ENCODE measurements around the gene ERAS.
A peak's percentile ranks its signal among the peaks of the same experiment; 100 is the strongest.
"Not testable (repeated sequence)": the region's sequence is repeated elsewhere in the genome, so short reads cannot be mapped to it uniquely, and the experiment has no call there.

The ERAS gene

DNA sequence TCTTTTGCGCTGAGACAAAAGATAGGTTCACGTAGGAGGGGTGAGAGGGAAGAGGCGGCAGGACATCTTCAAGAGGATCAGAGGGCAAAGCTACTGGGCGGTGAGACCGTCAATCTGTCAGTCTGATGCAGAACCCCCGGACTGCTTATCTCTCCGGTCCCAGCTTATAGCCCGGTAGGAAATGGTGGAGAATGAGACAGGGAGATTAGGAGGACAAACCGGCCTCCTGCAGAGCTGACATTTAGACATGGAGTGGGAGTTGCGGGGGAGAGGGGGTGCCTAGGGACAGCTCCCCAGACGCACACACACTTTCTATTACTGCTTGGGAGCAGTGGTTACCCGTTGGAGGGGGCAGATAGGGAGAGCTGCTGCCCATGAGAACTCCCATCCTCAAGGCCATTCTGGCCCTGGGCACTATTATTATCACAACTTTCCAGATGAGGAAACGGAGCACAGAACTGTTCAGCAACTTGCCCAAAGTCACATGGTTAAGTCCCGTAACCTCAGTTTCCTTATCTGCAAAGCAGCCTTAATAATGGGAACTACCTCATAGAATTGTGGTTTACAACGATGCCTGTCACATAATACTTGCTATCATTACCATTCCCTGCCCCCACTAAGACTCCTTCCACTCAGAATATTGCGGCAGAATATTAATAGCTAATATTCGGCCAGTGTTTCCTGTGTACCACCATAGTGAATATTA, 25.6 kb upstream of the ERAS start:
- no peak for DNase-seq

DNA sequence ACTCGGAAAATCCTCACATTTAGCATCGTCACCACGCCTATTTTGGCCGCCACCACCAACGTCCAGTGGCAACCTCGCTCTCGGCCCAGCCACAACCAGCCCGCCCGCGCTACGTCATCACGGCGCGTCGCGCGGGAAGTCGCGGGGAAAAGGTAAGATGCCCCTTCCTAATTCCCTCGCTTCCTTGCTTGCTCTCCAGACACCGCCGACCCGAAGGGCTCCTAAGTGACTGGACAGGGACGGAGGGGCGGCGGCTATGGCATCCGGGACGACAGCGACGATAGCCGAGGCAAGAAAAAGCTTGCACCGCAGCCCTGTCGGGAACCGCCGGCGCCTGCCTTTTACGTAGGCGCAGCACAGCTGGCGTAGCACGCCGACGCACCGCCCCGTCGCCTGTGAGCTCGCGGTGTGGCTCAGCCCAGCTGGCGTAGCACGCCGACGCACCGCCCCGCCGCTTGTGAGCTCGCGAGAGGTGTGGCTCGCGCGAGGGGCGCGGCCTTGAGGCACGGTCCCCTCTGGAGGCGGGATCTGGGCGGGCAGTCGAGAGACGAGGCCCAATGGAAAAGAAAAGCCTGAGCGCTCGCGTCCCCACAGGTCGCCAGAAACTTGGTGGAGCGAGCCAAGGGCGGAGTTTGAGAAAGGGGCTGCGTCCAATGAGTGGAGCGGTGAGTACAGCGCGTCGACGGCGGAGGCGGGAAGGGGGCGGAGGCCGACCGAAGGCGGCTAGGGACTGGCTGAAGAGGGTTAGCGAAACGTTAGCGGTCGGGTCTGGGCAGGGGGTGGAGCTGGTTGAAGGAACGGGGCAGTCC, 24.8 kb upstream of the ERAS start, which contains the start of gene HDAC6:
HDAC6 (plus strand) TSS at position 788 of the 809 bp plus-strand sequence. CDS start 626 bp downstream, outside the sequence.
- DNase-seq, result peak; percentile 98

DNA sequence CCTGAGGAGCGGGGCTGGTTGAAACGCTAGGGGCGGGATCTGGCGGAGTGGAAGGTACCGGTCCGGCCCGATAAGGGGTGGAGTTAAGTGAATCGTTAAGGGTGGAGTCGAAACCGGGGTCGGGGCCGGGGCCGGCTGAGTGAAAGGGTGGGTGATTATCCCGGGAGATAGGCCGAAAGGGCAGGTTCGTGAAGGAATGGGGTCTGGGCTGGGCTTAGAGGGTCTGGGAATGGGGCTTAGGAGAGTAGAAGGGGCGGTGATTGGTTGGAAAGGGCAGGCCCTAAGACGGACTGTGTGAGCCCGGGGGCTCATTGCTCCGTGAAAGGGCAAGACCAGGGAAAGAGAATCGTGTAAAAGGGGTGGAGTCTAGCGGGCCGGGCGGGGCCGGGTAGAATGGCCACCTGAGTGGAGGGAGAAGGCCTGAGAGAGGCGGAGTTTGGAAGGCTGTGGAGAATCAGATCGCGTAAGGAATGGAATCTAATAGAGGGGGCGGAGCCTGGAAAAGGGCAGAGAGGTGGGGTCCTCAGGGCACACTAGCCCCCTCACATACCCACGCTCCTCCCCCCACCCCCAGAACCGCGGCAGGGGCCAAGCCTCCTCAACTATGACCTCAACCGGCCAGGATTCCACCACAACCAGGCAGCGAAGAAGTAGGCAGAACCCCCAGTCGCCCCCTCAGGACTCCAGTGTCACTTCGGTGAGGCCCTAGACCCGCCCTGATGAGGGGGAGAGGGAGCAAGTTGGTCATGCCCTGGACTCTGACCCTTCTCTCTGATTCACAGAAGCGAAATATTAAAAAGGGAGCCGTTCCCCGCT, 24.0 kb upstream of the ERAS start:
- peak; percentile 87 for DNase-seq

DNA sequence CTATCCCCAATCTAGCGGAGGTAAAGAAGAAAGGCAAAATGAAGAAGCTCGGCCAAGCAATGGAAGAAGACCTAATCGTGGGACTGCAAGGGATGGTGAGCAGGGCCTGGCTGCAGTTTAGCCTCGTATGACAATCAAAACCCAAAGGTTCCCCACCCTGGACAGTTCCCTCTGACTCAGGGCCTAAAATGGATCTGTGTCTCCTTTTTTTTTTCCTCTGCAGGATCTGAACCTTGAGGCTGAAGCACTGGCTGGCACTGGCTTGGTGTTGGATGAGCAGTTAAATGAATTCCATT, 23.5 kb upstream of the ERAS start:
- DNase-seq, result no peak

DNA sequence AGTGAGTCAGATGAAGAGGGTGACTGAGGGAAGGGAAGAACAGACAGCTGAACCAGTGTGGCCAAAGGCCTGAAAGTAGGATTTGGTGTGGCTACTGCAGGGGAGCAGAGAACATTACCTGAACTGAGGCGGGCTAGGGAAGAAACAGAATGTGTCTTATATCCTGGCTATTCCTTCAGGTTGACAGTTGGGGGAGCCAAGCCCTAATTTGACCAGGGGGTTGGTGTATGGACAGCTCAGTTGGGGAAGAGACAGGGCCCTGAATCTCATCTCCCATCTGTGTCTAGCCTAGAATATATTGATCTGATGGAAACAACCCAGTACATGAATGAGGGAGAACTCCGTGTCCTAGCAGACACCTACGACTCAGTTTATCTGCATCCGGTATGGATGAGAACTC, 20.2 kb upstream of the ERAS start:
- DNase-seq, result no peak

DNA sequence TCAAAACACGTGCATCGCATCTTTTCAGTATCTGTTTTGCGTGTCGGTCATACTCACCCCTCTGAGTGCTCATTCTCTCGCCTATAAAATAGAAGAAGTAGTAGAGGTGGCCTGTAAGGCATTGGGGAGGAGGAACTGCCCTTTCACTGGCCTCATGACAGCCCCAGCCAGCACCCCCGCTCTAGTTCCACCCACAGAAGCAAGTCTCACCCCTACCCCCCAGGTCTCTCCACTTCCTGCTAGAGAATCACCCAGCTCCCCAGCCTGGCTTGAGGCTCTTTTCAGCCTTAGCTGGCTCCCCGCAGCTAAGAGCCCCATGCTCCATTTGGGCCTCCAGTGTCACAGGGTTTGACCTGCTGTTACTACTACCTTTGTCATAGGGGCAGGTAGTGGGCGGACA, 12.7 kb upstream of the ERAS start:
- no peak for DNase-seq

GRCh38 chrX:48814722-48815121, 11.6 kb upstream of the ERAS start:
- no peak for DNase-seq

DNA sequence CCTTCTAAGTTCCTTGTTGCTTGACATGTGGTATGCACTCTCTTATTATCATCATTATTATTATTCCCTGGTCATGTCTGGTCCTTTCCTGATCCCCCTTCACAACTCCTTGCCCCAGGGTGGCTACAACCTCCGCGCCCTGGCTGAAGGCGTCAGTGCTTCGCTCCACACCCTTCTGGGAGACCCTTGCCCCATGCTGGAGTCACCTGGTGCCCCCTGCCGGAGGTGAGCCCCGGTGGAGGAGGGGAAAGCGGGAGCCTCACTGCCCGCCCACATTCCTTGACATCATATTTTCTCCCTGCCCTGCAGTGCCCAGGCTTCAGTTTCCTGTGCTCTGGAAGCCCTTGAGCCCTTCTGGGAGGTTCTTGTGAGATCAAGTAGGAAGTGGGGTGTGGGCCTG, 11.0 kb upstream of the ERAS start:
- DNase-seq, result no peak

DNA sequence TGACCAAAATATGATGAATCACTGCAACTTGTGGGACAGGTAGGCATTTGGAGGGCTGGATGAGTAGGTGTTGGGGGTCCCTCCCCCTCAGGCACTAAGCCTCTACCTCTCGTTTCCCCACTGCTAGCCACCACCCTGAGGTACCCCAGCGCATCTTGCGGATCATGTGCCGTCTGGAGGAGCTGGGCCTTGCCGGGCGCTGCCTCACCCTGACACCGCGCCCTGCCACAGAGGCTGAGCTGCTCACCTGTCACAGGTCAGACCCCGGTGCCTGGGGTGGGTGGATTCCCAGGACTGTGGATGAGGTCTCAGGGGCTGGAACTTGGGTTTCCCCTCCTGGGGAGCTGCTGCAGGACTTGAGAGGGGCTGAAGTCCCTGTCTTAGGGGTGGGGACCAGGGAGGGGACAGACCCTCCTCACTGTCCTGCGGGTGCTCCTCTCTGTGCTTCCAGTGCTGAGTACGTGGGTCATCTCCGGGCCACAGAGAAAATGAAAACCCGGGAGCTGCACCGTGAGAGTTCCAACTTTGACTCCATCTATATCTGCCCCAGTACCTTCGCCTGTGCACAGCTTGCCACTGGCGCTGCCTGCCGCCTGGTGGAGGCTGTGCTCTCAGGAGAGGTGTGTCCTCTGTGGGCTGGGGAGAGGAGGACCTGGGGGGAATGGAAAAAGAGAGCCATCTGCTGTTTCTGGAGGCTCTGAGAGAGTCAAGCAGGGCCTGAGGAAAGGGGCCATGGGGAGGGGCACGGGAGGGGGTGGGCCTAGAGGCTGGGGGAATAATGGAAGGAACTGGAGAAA, 10.1 kb upstream of the ERAS start:
- no peak for DNase-seq

- no peak for DNase-seq
Observed at GRCh38 chrX:48818098-48818497, 8.2 kb upstream of the ERAS start.

DNA sequence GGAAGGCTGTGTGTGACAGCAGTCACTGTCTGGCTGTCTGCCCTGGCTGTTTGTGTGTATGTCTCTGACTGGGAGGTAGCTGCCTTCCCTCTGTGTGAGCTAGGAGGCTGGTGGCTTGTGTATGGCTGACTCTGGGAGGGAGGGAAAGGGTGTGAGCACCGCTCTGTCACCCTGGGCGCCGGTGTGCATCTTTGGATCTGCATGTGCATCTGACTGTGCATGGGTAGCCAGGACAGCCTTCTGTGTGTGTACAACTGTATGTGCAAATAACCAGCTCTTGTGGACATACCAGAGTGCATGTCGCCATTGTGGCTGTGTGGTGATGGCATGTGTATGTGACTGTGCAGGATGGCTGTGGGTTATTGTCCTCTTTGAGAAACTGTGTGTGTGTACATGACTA, 7.4 kb upstream of the ERAS start:
- DNase-seq, result no peak

GRCh38 chrX:48819394-48819793, 6.9 kb upstream of the ERAS start:
- DNase-seq, result not testable (repeated sequence)

DNA sequence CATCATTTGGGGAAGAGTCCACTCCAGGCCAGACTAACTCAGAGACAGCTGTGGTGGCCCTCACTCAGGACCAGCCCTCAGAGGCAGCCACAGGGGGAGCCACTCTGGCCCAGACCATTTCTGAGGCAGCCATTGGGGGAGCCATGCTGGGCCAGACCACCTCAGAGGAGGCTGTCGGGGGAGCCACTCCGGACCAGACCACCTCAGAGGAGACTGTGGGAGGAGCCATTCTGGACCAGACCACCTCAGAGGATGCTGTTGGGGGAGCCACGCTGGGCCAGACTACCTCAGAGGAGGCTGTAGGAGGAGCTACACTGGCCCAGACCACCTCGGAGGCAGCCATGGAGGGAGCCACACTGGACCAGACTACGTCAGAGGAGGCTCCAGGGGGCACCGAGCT, 3.3 kb upstream of the ERAS start:
- no peak for DNase-seq

DNA sequence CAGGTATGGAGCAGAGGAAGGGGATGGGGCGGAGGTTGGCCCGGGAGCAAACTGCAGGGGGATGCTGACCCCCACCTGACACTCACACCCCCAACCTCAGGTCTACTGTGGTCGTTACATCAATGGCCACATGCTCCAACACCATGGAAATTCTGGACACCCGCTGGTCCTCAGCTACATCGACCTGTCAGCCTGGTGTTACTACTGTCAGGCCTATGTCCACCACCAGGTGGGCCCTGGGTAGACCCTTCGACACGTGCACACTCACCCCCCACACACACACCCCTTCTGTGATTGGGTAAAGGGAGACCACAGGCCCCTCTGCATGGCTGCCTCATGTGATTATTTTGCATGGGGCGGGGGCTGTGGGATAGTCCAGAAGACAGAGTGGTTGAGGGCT, 2.2 kb upstream of the ERAS start:
- DNase-seq, result no peak

DNA sequence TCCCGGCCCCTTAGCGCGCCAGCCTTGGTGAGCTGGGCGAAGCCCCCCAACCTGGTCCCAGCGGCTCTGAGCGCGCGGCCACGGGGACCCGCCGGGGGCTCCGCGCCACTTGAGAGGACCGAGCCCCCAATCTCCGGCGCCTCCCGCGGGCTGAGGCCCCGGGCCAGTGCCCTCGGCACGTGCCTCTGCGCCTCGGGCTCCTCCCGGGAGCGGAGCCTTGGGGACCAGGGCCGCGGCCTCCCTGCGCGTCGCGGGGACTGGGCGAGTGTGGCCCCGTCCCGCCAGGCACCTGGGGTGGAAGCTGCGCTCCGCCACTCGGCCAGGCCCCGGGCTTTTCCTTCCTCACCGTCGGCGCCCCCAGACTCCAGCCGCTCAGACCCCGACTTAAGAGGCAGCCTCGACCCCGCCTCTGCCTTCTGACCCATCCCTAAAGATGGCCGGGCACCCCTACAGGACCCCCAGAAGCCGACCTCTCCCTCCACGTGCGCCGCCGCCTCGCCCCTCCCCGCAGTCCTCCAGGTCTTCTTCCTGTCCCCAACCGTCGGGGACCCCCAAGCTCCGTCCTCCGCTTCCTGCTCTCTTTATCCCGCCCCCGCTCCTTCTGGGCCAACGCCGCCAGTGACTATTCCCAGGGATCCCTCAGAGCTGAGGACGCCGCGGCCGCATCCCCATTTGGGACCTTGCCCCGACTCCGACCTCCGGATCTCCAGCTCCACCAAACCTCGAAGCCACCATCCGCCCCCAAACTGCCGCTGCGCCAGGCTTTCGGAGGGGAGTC, 752 bp downstream of the ERAS start:
- DNase-seq, result no peak

DNA sequence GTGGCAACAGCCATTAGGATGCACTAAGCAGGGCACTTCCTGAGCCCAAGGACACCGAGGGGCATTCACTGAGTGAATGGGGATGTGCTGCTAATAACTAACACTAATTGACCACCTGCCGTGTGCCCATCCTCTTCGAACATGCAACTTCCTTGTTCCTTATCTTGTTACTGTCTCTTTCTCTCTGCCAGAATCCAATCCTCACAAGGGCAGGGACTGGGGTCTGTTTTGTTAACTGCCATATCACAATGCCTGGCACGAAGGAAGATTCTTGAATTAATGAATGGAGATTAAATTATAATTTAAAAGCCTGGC, 1.3 kb downstream of the ERAS start:
- no peak for DNase-seq

GRCh38 chrX:48829016-48829735, 2.9 kb downstream of the ERAS start:
- DNase-seq, result no peak

GRCh38 chrX:48831136-48831908, 5.0 kb downstream of the ERAS start:
- DNase-seq, result no peak

DNA sequence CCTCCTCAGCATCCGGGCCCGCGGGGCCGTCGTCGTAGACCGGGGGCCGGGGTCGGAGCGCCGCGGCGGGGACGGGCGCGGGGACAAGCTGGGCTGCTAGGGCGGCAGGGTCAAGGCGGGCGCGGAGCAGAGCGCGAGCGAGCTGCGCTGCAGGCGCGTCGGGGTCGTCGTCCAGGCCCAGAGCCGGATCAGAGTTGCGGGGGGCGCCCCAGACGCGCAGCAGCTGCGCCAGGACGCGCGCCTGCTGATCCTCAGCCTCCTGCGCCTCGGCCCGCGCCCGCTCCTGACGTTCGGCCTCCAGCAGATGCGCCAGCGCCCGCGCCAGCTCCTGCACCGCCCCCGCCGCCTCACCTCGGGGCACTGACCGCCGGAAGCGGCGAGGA, 5.6 kb downstream of the ERAS start:
- no peak for DNase-seq

GRCh38 chrX:48833542-48834138, 7.3 kb downstream of the ERAS start:
- no peak for DNase-seq

- DNase-seq, result no peak
Observed at GRCh38 chrX:48834383-48834709, 8.0 kb downstream of the ERAS start.
